HepG2 (cell line): ENCODE results near the gene GALNT18. TPM values are rescaled to one million over a fixed set of nuclear protein-coding genes. Genes with fewer than 3 reads are reported as not detected.

Source experiments
- ATAC-seq: fragments of 200-7000 bp; cut with Tn5 transposase; 3 replicates; pipeline ENCODE4 v1.9.1; 2020; ENCODE audit warnings: mild to moderate bottlenecking, moderate library complexity
- BruUV-seq: library from RNA; stranded (reverse); fragments of 400-500 nt; replicated peaks from 2 replicates; lab custom pipeline; 2021; lab: Mats Ljungman, UMichigan
- CTCF ChIA-PET: fragments of 300-600 bp; formaldehyde crosslinking; extraction: SDS; loops from one replicate; lab custom pipeline; 2021; ENCODE audit warnings: low total read pairs, inconsistent platforms, low intra/inter-chr PET ratio; lab: Yijun Ruan, JAX
- POLR2A ChIA-PET: fragments of 350-600 bp; sonication (Branson Sonifier 250); formaldehyde crosslinking; loops from one replicate; lab custom pipeline; 2020; ENCODE audit warnings: antibody characterized with exemption, inconsistent platforms; lab: Yijun Ruan, JAX
- DNase-seq: peaks from one replicate; pipeline ENCODE4 v3.0.0-alpha.2; 2015; ENCODE audit warnings: low spot score
- FAIRE-seq: peaks from 3 replicates; lab custom pipeline; 2011; peaks lifted over from hg19 to GRCh38; lab: Jason Lieb, UNC
- H2AFZ ChIP-seq: one replicate; pipeline ENCODE4 v1.6.1; 2011; ENCODE audit warnings: low read length, inconsistent platforms
- H3K27ac ChIP-seq: fragments of 300-600 bp; 3 replicates; pipeline ENCODE4 v1.8.0; 2011; ENCODE audit warnings: mixed run types, mild to moderate bottlenecking, mixed read lengths, low read length, inconsistent platforms; ENCODE audit not compliant: insufficient read depth; ENCODE audit errors: extremely low read length
- H3K27me3 ChIP-seq, 2 experiments: fragments of 200-600 bp in 1 of 2; 2 replicates in 1 of 2; 3 replicates in 1 of 2; pipeline versions ENCODE4 v1.6.0 to v1.8.0; 2011; ENCODE audit warnings: low read length in 2 of 2, mild to moderate bottlenecking in 2 of 2, moderate library complexity in 2 of 2, inconsistent platforms in 1 of 2; ENCODE audit not compliant: insufficient read depth in 2 of 2, control insufficient read depth in 1 of 2
- H3K36me3 ChIP-seq, 2 experiments: fragments of 200-600 bp in 1 of 2; replicated peaks in 1 of 2; 2 replicates in 1 of 2; 3 replicates in 1 of 2; pipeline versions ENCODE4 v1.5.1 to v1.8.0; 2011; ENCODE audit warnings: low read length in 2 of 2, inconsistent platforms in 1 of 2; ENCODE audit not compliant: insufficient read depth in 2 of 2, control insufficient read depth in 1 of 2
- H3K4me1 ChIP-seq: 2 replicates; pipeline ENCODE4 v1.5.1; 2012; ENCODE audit warnings: low read length, inconsistent platforms; ENCODE audit not compliant: insufficient read depth
- H3K4me2 ChIP-seq: 2 replicates; pipeline ENCODE4 v1.6.0; 2011; ENCODE audit warnings: low read depth, low read length, inconsistent platforms
- H3K4me3 ChIP-seq, 3 experiments: fragments of 200-600 bp in 1 of 3; sonication (generic), shearing (Covaris generic) in 1 of 3; replicated peaks in 1 of 3; 2 replicates each; pipeline ENCODE4 v1.5.1; 2011 to 2016; ENCODE audit warnings: low read length in 3 of 3, inconsistent platforms in 2 of 3, low read depth in 2 of 3, mild to moderate bottlenecking in 2 of 3, control low read depth in 1 of 3, mixed read lengths in 1 of 3; ENCODE audit not compliant: insufficient read depth in 1 of 3
- H3K79me2 ChIP-seq: one replicate; pipeline ENCODE4 v1.6.1; 2011; ENCODE audit warnings: low read length, inconsistent platforms; ENCODE audit not compliant: insufficient read depth
- H3K9ac ChIP-seq: 2 replicates; pipeline ENCODE4 v1.6.0; 2011; ENCODE audit warnings: mild to moderate bottlenecking, low read depth, low read length, inconsistent platforms; ENCODE audit not compliant: insufficient read depth
- H3K9me3 ChIP-seq: 2 replicates; pipeline ENCODE4 v1.5.1; 2012; ENCODE audit warnings: mild to moderate bottlenecking, low read length
- H4K20me1 ChIP-seq: 2 replicates; pipeline ENCODE4 v1.6.0; 2011; ENCODE audit warnings: inconsistent platforms, mild to moderate bottlenecking, low read length, moderate library complexity; ENCODE audit not compliant: insufficient read depth
- ATAD3A ChIP-seq: sonication (generic); formaldehyde crosslinking; IDR thresholded peaks from 2 replicates; pipeline ENCODE4 v1.4.0; 2020; ENCODE audit warnings: missing genetic modification reagents
- HOXA3 ChIP-seq: sonication (generic); formaldehyde crosslinking; IDR thresholded peaks from 2 replicates; pipeline ENCODE4 v1.5.0; 2020; ENCODE audit warnings: missing genetic modification reagents
- MAZ ChIP-seq, 2 experiments: sonication (generic) in 1 of 2; formaldehyde crosslinking in 1 of 2; IDR thresholded peaks; 2 replicates each; pipeline versions ENCODE4 v1.5.0 to v1.6.1; 2012 to 2020; ENCODE audit warnings: low read depth in 2 of 2, mild to moderate bottlenecking in 2 of 2, borderline replicate concordance in 1 of 2, improper control_type of control experiment in 1 of 2, low read length in 1 of 2, missing genetic modification reagents in 1 of 2, moderate library complexity in 1 of 2
- NCOA1 ChIP-seq: sonication (generic); formaldehyde crosslinking; IDR thresholded peaks from 2 replicates; pipeline ENCODE4 v1.9.0; 2021; ENCODE audit warnings: missing genetic modification reagents
- NFIB ChIP-seq: sonication (generic); formaldehyde crosslinking; IDR thresholded peaks from 2 replicates; pipeline ENCODE4 v1.9.0; 2021; ENCODE audit warnings: missing genetic modification reagents, mild to moderate bottlenecking, borderline replicate concordance
- NFYC ChIP-seq: IDR thresholded peaks from 2 replicates; pipeline ENCODE4 v1.6.1; 2016; ENCODE audit warnings: missing genetic modification reagents, missing compliant biosample characterization
- NPAS2 ChIP-seq: sonication (generic); formaldehyde crosslinking; IDR thresholded peaks from 2 replicates; pipeline ENCODE4 v1.8.0; 2022; ENCODE audit warnings: mild to moderate bottlenecking, missing genetic modification reagents, borderline replicate concordance
- PLRG1 ChIP-seq: fragments of 450-650 bp; conservative IDR thresholded peaks from 2 replicates; pipeline ENCODE4 v1.6.1; 2016
- SOX6 ChIP-seq, 2 experiments: fragments of 450-650 bp in 1 of 2; sonication (generic) in 1 of 2; formaldehyde crosslinking in 1 of 2; IDR thresholded peaks; 2 replicates each; pipeline versions ENCODE4 v1.4.0 to v1.6.1; 2017 to 2020; ENCODE audit warnings: antibody characterized with exemption in 1 of 2, mild to moderate bottlenecking in 1 of 2, missing genetic modification reagents in 1 of 2
- ZBTB34 ChIP-seq: sonication (generic); formaldehyde crosslinking; IDR thresholded peaks from 2 replicates; pipeline ENCODE4 v1.8.0; 2022; ENCODE audit warnings: mild to moderate bottlenecking, missing genetic modification reagents
- ZBTB46 ChIP-seq: sonication (generic); formaldehyde crosslinking; IDR thresholded peaks from 2 replicates; pipeline ENCODE4 v1.4.0; 2020; ENCODE audit warnings: mild to moderate bottlenecking, missing genetic modification reagents, borderline replicate concordance
- ZBTB7A ChIP-seq: sonication (generic); formaldehyde crosslinking; IDR thresholded peaks from 2 replicates; pipeline ENCODE4 v1.8.0; 2022; ENCODE audit warnings: mild to moderate bottlenecking, missing genetic modification reagents
- ZNF3 ChIP-seq: IDR thresholded peaks from 2 replicates; pipeline ENCODE4 v1.7.0; 2017; ENCODE audit warnings: inconsistent platforms
- ZNF556 ChIP-seq: sonication (generic); formaldehyde crosslinking; IDR thresholded peaks from 2 replicates; pipeline ENCODE4 v1.4.0; 2020; ENCODE audit warnings: mild to moderate bottlenecking, missing genetic modification reagents, borderline replicate concordance
- ZNF569 ChIP-seq: sonication (generic); formaldehyde crosslinking; IDR thresholded peaks from 2 replicates; pipeline ENCODE4 v1.5.0; 2020; ENCODE audit warnings: mild to moderate bottlenecking, missing genetic modification reagents, moderate library complexity, borderline replicate concordance
- ZNF652 ChIP-seq: IDR thresholded peaks from 2 replicates; pipeline ENCODE4 v1.6.1; 2016; ENCODE audit warnings: low read depth, borderline replicate concordance
- ZNF879 ChIP-seq: sonication (generic); formaldehyde crosslinking; IDR thresholded peaks from 2 replicates; pipeline ENCODE4 v1.8.1; 2023; ENCODE audit warnings: missing genetic modification reagents
- WGBS: methylation state at CpG from one replicate; pipeline ENCODE4 v1.1.6; 2017; ENCODE audit warnings: low lambda C conversion rate; 5-methylcytosine and 5-hydroxymethylcytosine counted together
- in situ Hi-C: cut with HindIII; loops from 2 replicates; pipeline ENCODE4 v1.10.0; 2017; ENCODE audit warnings: low pct_unique_long_range_greater_than_20kb; ENCODE audit not compliant: extremely low pct_ligation_motif_present
- intact Hi-C: fragments of 100-400 bp; cut with micrococcal nuclease; formaldehyde crosslinking; loops from one replicate; pipeline ENCODE4 v1.10.0; 2022; ENCODE audit not compliant: unreplicated experiment
- polyA plus RNA-seq, 8 experiments: library from polyadenylated mRNA; depleted of rRNA in 3 of 8; stranded (reverse) in 7 of 8; unstranded in 1 of 8; fragments of >200 nt; fragmentation: Illumina TruSeq in 4 of 8; extraction: Trizol in 4 of 8; gene quantifications; 2 replicates each; pipeline versions ENCODE4 v1.2.1 to v1.2.3, GENCODE V29; 2011 to 2016; ENCODE audit warnings: low read depth in 4 of 8, missing spikeins in 1 of 8, mixed read lengths in 1 of 8; ENCODE audit not compliant: insufficient read depth in 1 of 8
- total RNA-seq, 5 experiments: library from RNA; depleted of rRNA; stranded (reverse); fragments of >200 nt; fragmentation: Illumina TruSeq; extraction: Trizol; gene quantifications; 2 replicates each; pipeline ENCODE4 v1.2.3, GENCODE V29; 2016; ENCODE audit warnings: low read depth in 1 of 5

GALNT18 gene
- total and polyA plus RNA-seq, 2 of the 13 experiments (the other 11 are each of a cell fraction or from before 2014, with no cell fraction given): 0.11 TPM; not detected in 1

GRCh38 chr11:11422411-11423128 lies 199.2 kb downstream of the GALNT18 start:
- FAIRE-seq (no peak), ATAC-seq (no peak), DNase-seq (no peak)
- H3K36me3 ChIP-seq: no peaks in the 10 kb centered on the region
- H3K4me3 ChIP-seq: no peak overlapping the region
- intact Hi-C loops: no loop called here
- in situ Hi-C loops: no loop called here
- H3K4me1 ChIP-seq: no peaks in the 10 kb centered on the region
- CTCF ChIA-PET: no interaction called here
- POLR2A ChIA-PET: no interaction called here
- H4K20me1 ChIP-seq: no peaks in the 10 kb centered on the region
- TF ChIP-seq NCOA1: no peak
- no peak for TF ChIP-seq ZNF879
- no peak for TF ChIP-seq NFYC (CRISPR knock-in tag)
- no peak for TF ChIP-seq ZBTB46
- TF ChIP-seq NFIB: no peak
- TF ChIP-seq ZNF569 (CRISPR knock-in tag): no peak
- no peak for TF ChIP-seq ZBTB7A (CRISPR knock-in tag)
- TF ChIP-seq ZNF556: no peak
- TF ChIP-seq ZNF652 (CRISPR knock-in tag): no peak
- no peak for TF ChIP-seq ATAD3A (CRISPR knock-in tag)
- no peak for TF ChIP-seq PLRG1
- TF ChIP-seq SOX6 (IDR thresholded peaks at IDR 0.05): no peak
- TF ChIP-seq SOX6 (CRISPR knock-in tag; IDR thresholded peaks at IDR 0.05): no peak
- TF ChIP-seq MAZ (IDR thresholded peaks at IDR 0.05; ENCODE audit: borderline replicate concordance, low read depth, low read length): no peak
- no peak for TF ChIP-seq MAZ (CRISPR knock-in tag; IDR thresholded peaks at IDR 0.05; ENCODE audit: low read depth)
- no peak for TF ChIP-seq ZNF3 (CRISPR knock-in tag)
- TF ChIP-seq HOXA3: no peak
- no peak for TF ChIP-seq NPAS2 (CRISPR knock-in tag)
- TF ChIP-seq ZBTB34 (CRISPR knock-in tag): no peak
- peaks cover 2 to 6% of the 10 kb centered on the region in 2 experiments; a peak in 3 of 5 replicates for H3K27me3 ChIP-seq
- no peak overlapping the region for H3K4me2 ChIP-seq
- H3K27ac ChIP-seq: no peak overlapping the region
- H3K9me3 ChIP-seq: no peaks in the 10 kb centered on the region
- no peak overlapping the region for H2AFZ ChIP-seq
- 60% methylated on average over 5 of the region's 5 CpGs for WGBS
- BruUV-seq: no TSS peak
- H3K79me2 ChIP-seq: no peaks in the 10 kb centered on the region
- H3K9ac ChIP-seq: no peak overlapping the region
